BJ (cell line): ENCODE results near the gene SPINT1. TPM values are rescaled to one million over a fixed set of nuclear protein-coding genes. Genes with fewer than 3 reads are reported as not detected.

Experiments used
- CTCF ChIA-PET: fragments of 350-600 bp; formaldehyde crosslinking; extraction: SDS; loops from one replicate; lab custom pipeline; 2021; ENCODE audit warnings: antibody characterized with exemption, inconsistent platforms; lab: Yijun Ruan, JAX
- POLR2A ChIA-PET: fragments of 300-600 bp; sonication (Branson Sonifier 250); formaldehyde crosslinking; extraction: SDS; loops from one replicate; lab custom pipeline; 2021; ENCODE audit warnings: antibody characterized with exemption; lab: Charles Lee
- DNase-seq: peaks from one replicate; pipeline ENCODE4 v3.0.0-alpha.2; 2011; ENCODE audit warnings: low read depth
- H3K27me3 ChIP-seq: 2 replicates; pipeline ENCODE4 v1.6.0; 2011; ENCODE audit warnings: low read length; ENCODE audit not compliant: control insufficient read depth, insufficient read depth
- H3K36me3 ChIP-seq: 2 replicates; pipeline ENCODE4 v1.5.1; 2011; ENCODE audit warnings: low read length; ENCODE audit not compliant: control insufficient read depth, insufficient read depth
- H3K4me3 ChIP-seq: 2 replicates; pipeline ENCODE4 v1.5.1; 2011; ENCODE audit warnings: low read depth, mild to moderate bottlenecking, control low read depth, low read length
- polyA plus RNA-seq: library from polyadenylated mRNA; depleted of rRNA; stranded (reverse); fragments of >200 nt; gene quantifications from 2 replicates; pipeline ENCODE4 v1.2.3, GENCODE V29; 2011
- TF ChIP-seq, protein P1 (sequence below): IDR thresholded peaks from 2 replicates; pipeline ENCODE4 v1.5.1; 2011; ENCODE audit warnings: low read depth, mild to moderate bottlenecking, control low read depth, inconsistent platforms, low read length, moderate library complexity; ENCODE audit not compliant: insufficient read depth

Gene SPINT1
- polyA plus RNA-seq, 1 experiment = 1.1 TPM

DNA sequence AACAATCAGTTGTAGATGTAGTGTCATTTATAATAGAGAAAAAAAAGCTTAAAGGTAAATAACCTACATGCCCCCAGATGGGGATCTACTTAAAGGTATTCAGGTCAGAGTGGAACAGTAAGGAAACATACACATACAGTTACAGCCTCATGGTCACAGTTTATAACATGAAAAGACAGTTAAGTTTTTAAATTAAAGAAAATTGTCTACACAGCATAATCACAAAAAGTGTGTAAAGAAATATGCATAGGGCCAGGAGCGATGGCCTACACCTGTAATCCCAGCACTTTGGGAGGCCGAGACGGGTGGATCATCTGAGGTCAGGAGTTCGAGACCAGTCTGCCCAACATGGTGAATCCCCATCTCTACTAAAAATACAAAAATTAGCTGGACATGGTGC, 23.4 kb downstream of the SPINT1 start:
- TF ChIP-seq, protein P1, sequence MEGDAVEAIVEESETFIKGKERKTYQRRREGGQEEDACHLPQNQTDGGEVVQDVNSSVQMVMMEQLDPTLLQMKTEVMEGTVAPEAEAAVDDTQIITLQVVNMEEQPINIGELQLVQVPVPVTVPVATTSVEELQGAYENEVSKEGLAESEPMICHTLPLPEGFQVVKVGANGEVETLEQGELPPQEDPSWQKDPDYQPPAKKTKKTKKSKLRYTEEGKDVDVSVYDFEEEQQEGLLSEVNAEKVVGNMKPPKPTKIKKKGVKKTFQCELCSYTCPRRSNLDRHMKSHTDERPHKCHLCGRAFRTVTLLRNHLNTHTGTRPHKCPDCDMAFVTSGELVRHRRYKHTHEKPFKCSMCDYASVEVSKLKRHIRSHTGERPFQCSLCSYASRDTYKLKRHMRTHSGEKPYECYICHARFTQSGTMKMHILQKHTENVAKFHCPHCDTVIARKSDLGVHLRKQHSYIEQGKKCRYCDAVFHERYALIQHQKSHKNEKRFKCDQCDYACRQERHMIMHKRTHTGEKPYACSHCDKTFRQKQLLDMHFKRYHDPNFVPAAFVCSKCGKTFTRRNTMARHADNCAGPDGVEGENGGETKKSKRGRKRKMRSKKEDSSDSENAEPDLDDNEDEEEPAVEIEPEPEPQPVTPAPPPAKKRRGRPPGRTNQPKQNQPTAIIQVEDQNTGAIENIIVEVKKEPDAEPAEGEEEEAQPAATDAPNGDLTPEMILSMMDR = no peak
- no peaks in the 10 kb centered on the region for H3K36me3 ChIP-seq
- ChIA-PET POLR2A (no interaction called here), CTCF (interaction anchor here (1.6 kb wide), 1 partner anchor 24 kb away, joined by 9 read pairs; no protein-coding TSS in a partner anchor)
- peaks cover 6% of the 10 kb centered on the region; the same call in 1 of the 2 replicates for H3K27me3 ChIP-seq
- no peak for DNase-seq
- no peak overlapping the region for H3K4me3 ChIP-seq

DNA sequence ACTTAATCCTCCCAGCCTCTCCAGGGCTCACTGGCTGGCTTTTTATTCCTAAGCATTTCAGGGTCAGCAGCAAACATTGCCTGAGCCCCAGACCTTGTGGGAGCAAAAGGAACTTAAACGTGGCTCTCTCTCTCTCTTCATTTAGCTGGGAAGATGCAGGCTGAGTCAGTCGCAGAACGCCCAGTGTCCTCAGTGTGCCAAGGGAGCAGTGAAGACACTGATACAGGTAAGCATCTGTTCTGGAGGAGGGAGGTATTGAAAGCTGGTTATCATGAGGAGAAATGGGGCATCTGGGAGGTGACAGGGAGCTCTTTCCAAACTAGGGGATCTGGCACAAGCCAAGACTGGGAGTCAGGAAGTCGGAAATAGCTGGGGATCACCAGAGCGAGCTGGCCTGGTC, 25.8 kb downstream of the SPINT1 start:
- ChIA-PET CTCF (interaction anchor here (1.7 to 5.7 kb wide), 2 partner anchors 22 to 25 kb away, joined by 4 to 34 read pairs; partner anchors contain the start of gene VPS18), POLR2A (no interaction called here)
- no peak for DNase-seq
- H3K27me3 ChIP-seq = peaks cover 8% of the 10 kb centered on the region
- H3K36me3 ChIP-seq = no peaks in the 10 kb centered on the region
- TF ChIP-seq, protein P1 = no peak
- no peak overlapping the region for H3K4me3 ChIP-seq

DNA sequence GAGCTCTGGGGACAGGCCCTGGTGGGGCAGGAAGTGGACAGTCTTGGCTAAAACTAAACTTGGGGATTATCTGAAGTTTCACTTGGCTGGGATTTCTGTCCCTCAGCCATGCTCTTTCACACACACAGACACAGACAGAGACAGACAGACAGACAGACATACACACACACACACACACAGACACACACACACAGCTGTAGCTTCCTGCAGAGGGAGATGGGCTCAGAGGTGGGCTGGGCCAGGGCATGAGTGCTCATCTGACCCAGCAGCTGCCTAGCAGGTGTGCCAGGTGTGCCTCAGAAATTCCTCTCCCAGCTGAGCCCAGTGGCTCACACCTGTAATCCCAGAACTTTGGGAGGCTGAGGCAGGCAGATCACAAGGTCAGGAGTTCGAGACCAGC, 26.9 kb downstream of the SPINT1 start:
- H3K36me3 ChIP-seq = no peaks in the 10 kb centered on the region
- no peak overlapping the region for H3K4me3 ChIP-seq
- TF ChIP-seq, protein P1 = no peak
- peaks cover 8% of the 10 kb centered on the region for H3K27me3 ChIP-seq
- POLR2A ChIA-PET = no interaction called here
- no peak for DNase-seq
- CTCF ChIA-PET = interaction anchor here (1.3 to 5.7 kb wide), 5 partner anchors 10 to 24 kb away, joined by 3 to 34 read pairs (median 7); partner anchors contain the start of gene VPS18

DNA sequence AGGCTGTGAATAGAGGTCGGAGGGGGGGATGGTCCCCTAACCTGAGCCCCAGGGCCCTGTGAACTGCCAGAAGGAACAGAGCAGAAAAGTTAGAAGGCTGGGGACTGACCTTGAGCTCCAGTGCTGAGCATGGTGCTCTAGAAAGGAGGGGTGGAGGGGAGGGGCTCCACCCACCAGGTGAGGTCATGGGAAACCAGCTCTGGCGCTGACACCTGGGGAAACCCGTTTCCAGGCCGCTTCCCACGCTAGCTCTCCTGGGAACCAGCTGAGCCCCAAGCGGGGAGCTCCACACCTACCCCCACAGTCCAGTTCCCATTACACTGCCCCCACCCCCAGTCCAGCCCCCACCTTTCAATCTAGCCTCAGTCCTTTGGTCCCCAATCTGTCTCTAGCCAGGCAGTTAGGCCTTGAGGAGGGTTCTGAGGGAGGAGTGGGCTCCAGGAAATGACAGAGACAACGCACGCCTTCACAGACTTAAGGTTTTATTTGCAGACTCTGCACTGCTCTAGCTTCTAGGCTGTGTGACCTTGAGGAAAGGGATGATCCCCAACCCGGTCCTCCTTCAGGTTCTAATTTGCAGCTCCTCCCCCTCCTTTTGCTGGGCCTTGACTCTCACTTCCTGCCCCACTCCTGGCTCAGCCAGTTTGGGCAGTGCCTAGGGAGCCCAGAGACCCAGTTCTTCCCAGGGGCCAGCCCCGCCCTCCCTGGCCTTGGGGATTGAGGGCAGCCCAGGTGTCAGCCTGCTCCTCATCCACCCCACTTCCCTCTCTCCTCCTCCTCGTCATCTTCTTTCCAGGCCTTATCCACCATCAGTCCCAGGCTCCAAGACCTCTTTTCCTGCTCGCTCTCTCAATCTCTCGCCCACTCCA, 28.1 kb downstream of the SPINT1 start:
- ChIA-PET POLR2A (no interaction called here), CTCF (interaction anchor here (1.3 to 5.7 kb wide), 5 partner anchors 9 to 23 kb away, joined by 3 to 34 read pairs (median 7); partner anchors contain the start of gene VPS18)
- H3K27me3 ChIP-seq = peaks cover 8% of the 10 kb centered on the region
- no peak overlapping the region for H3K4me3 ChIP-seq
- no peaks in the 10 kb centered on the region for H3K36me3 ChIP-seq
- TF ChIP-seq, protein P1 = no peak
- DNase-seq = no peak
